GM18867 (cell line): ENCODE measurements around the gene LAPTM5.
A peak's percentile ranks its signal among the peaks of the same experiment; 100 is the strongest.

Source experiments
- ATAC-seq: cut with Tn5 transposase; IDR thresholded peaks from one replicate; pipeline ENCODE4 v1.9.1; 2021; ENCODE audit warnings: mild to moderate bottlenecking, moderate library complexity; ENCODE audit not compliant: unreplicated experiment

The LAPTM5 gene

GRCh38 chr1:30756545-30757351, 826 bp downstream of the LAPTM5 start:
- no peak for ATAC-seq

- no peak for ATAC-seq
Measured at GRCh38 chr1:30756206-30756544, 1.4 kb downstream of the LAPTM5 start.

- ATAC-seq = no peak
Measured at GRCh38 chr1:30755746-30756145, 1.8 kb downstream of the LAPTM5 start.

- no peak for ATAC-seq
Measured at GRCh38 chr1:30755334-30755733, 2.2 kb downstream of the LAPTM5 start.

GRCh38 chr1:30754684-30755171, 2.8 kb downstream of the LAPTM5 start:
- ATAC-seq = peak; percentile 61

- ATAC-seq = no peak
Measured at GRCh38 chr1:30753660-30754123, 3.9 kb downstream of the LAPTM5 start.

- ATAC-seq = no peak
Measured at GRCh38 chr1:30753118-30753517, 4.5 kb downstream of the LAPTM5 start.

GRCh38 chr1:30752651-30752908, 5.0 kb downstream of the LAPTM5 start:
- no peak for ATAC-seq

- no peak for ATAC-seq
Measured at GRCh38 chr1:30751830-30752650, 5.5 kb downstream of the LAPTM5 start.

GRCh38 chr1:30750731-30751291, 6.8 kb downstream of the LAPTM5 start:
- no peak for ATAC-seq

GRCh38 chr1:30749691-30750583, 7.6 kb downstream of the LAPTM5 start:
- peak; percentile 30 for ATAC-seq

GRCh38 chr1:30748699-30749401, 8.7 kb downstream of the LAPTM5 start:
- no peak for ATAC-seq

- ATAC-seq = no peak
Measured at GRCh38 chr1:30748098-30748698, 9.4 kb downstream of the LAPTM5 start.

GRCh38 chr1:30747033-30748008, 10.3 kb downstream of the LAPTM5 start:
- no peak for ATAC-seq

- no peak for ATAC-seq
Measured at GRCh38 chr1:30746212-30747032, 11.2 kb downstream of the LAPTM5 start.

- ATAC-seq = no peak
Measured at GRCh38 chr1:30745834-30746208, 11.8 kb downstream of the LAPTM5 start.

- ATAC-seq = no peak
Measured at GRCh38 chr1:30745156-30745833, 12.3 kb downstream of the LAPTM5 start.
